Rectal smooth muscle tissue (tissue), 1 donor: ENCODE results near the gene EN2.

Experiments
- H3K27ac ChIP-seq: one replicate; pipeline ENCODE4 v1.7.0; 2013; ENCODE audit warnings: low read depth, low read length, inconsistent platforms
- H3K27me3 ChIP-seq: one replicate; pipeline ENCODE4 v1.7.0; 2013; ENCODE audit warnings: low read length; ENCODE audit not compliant: control insufficient read depth, insufficient read depth
- H3K36me3 ChIP-seq: one replicate; pipeline ENCODE4 v1.7.0; 2013; ENCODE audit warnings: low read length; ENCODE audit not compliant: control insufficient read depth, insufficient read depth
- H3K4me1 ChIP-seq: one replicate; pipeline ENCODE4 v1.7.0; 2013; ENCODE audit warnings: low read length; ENCODE audit not compliant: control insufficient read depth, insufficient read depth
- H3K4me3 ChIP-seq: one replicate; pipeline ENCODE4 v1.7.0; 2013; ENCODE audit warnings: low read length
- H3K9ac ChIP-seq: one replicate; pipeline ENCODE4 v1.7.0; 2013; ENCODE audit warnings: low read length

EN2 gene

GRCh38 chr7:155455776-155456737 lies 1.9 kb upstream of the EN2 start:
- H3K4me3 ChIP-seq = no peak overlapping the region
- H3K36me3 ChIP-seq = no peaks in the 10 kb centered on the region
- no peak overlapping the region for H3K9ac ChIP-seq
- H3K4me1 ChIP-seq = no peaks in the 10 kb centered on the region
- no peak overlapping the region for H3K27ac ChIP-seq
- H3K27me3 ChIP-seq = peaks cover 57% of the 10 kb centered on the region

DNA sequence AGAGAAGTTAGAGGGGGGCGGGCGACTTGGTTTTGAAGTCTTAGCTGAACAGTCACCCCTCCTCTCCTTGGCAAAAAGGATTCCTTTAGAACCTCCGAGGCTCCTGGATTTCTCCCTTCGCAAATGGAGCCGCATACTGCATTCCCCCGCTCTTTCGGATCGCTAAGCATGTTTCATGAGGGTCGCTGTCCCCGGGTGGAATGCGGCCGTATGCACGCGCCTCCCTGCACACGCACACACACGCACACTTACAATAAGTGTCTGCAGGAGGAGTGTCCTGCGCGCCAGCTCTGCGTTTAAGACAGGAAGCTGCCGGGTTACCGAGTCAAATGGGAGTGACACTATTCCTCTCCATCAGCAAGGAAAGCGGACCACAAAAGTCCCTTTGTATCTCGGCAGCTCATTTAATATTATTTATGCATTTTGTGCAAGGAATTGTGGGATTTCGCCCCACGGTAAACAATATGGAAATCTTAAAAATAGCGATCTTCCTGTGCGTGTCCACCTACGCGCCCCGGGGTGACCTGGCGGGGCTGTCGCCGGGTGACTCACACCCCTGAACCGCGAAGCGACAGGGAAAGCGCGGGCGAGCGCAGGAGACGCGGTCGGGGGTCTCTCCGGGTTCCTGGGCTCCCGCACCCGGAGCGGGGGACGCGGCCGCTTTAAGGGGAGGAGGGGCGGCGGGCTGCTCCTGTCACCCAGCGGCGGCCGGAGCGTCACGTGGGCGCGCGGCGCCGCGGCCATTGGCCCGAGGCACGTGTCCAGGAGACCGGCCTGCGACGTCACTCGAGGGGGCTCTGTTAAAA lies 988 bp upstream of the EN2 start:
- Histone ChIP-seq H3K4me1 (no peaks in the 10 kb centered on the region), H3K36me3 (no peaks in the 10 kb centered on the region), H3K4me3 (peak overlapping the region; percentile 57), H3K27me3 (peaks cover 60% of the 10 kb centered on the region), H3K9ac (no peak overlapping the region), H3K27ac (no peak overlapping the region)

DNA sequence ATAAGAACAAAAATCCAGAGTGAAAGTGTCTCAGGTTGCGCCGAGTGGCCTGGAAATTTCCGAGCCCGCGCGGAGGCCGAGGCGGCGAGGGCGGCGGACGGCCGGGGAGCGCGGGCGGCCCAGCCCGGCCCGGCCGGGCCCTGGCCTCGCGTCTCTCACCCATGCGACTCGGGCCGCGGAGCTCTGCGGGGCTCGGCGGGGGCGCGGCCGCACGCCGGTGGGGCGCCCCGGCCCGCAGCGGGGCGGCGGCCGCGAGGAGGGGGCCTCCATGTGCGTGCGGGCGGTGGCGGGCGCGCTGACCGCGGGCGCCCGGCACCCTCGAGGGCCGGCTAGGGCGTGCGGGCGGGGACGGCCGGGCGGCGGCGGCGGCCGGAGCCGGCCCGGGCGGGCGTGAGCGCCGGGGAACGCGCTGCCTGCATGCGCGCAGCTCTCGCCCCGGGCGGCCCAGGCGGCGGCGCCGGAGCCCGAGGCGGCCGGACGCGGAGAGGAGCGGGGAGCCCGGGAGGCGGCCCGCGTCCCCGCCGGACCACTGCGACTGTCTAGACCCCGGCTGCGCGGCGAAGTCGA lies 302 bp upstream of the EN2 start:
- Histone ChIP-seq H3K4me3 (peak overlapping the region; percentile 57), H3K36me3 (no peaks in the 10 kb centered on the region), H3K9ac (no peak overlapping the region), H3K27ac (no peak overlapping the region), H3K4me1 (no peaks in the 10 kb centered on the region), H3K27me3 (peaks cover 63% of the 10 kb centered on the region)

DNA sequence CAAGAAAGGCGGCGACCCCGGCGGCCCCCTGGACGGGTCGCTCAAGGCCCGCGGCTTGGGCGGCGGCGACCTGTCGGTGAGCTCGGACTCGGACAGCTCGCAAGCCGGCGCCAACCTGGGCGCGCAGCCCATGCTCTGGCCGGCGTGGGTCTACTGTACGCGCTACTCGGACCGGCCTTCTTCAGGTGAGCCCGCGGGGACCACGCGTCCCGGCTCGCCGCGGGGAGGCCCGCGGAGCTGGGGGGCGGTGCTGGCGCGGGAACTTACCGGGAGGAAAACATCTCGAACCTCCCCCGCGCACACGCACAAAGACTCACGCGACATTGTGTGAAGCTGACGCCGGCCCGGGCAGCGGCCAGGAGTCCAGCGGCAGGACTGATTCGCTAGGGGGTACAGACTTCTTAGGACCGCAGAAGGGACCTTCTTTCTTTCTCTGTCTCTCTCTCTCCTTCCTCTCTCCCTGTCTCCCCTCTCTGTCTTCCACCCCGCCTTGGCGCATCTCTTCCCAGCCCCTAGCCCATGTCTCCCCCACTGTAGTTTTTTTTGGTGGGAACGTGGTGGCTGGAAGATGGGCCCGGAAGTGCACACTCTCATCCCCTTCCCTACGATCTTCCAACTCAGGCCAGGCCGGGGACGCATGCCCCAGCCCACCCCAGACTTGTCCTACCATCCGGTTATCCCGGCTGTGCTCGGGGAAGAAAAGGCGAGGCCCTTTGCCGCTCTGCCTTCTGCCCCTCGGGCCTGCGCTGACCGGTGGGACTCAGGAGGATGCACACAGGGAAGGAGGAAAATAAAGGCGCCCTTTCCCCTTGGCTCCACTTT lies 1.2 kb downstream of the EN2 start:
- Histone ChIP-seq H3K4me1 (no peaks in the 10 kb centered on the region), H3K27ac (no peak overlapping the region), H3K4me3 (no peak overlapping the region), H3K9ac (no peak overlapping the region), H3K27me3 (peaks cover 67% of the 10 kb centered on the region), H3K36me3 (no peaks in the 10 kb centered on the region)

- Histone ChIP-seq H3K36me3 (no peaks in the 10 kb centered on the region), H3K4me3 (no peak overlapping the region), H3K27me3 (peaks cover 63% of the 10 kb centered on the region), H3K9ac (no peak overlapping the region), H3K4me1 (no peaks in the 10 kb centered on the region), H3K27ac (no peak overlapping the region)
Observed at GRCh38 chr7:155459700-155460461, 2.0 kb downstream of the EN2 start.

- Histone ChIP-seq H3K9ac (no peak overlapping the region), H3K27ac (no peak overlapping the region), H3K4me1 (no peaks in the 10 kb centered on the region), H3K27me3 (peaks cover 59% of the 10 kb centered on the region), H3K4me3 (no peak overlapping the region), H3K36me3 (no peaks in the 10 kb centered on the region)
Observed at GRCh38 chr7:155460926-155461613, 3.1 kb downstream of the EN2 start.

DNA sequence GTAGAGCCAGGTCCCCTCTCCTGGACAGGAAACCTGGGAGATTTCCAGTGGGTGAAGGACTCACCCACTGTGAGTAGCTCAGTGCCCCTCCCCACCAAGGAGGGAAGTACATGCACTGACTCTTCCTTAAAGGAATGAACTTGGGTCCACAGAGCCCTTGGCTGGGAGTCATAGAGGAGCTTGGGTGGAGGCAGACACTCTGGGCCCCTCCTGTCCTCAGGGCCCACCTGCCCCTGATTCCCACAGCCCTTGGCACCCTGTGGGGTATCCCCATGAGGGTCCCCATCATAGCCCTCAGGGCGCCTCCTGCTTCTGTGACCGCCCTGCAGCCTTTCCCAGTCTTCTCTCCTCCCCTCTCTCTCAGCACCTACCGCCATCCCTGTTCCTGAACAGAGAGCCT lies 3.7 kb downstream of the EN2 start:
- Histone ChIP-seq H3K9ac (no peak overlapping the region), H3K27me3 (peaks cover 60% of the 10 kb centered on the region), H3K4me3 (no peak overlapping the region), H3K4me1 (no peaks in the 10 kb centered on the region), H3K36me3 (no peaks in the 10 kb centered on the region), H3K27ac (no peak overlapping the region)

DNA sequence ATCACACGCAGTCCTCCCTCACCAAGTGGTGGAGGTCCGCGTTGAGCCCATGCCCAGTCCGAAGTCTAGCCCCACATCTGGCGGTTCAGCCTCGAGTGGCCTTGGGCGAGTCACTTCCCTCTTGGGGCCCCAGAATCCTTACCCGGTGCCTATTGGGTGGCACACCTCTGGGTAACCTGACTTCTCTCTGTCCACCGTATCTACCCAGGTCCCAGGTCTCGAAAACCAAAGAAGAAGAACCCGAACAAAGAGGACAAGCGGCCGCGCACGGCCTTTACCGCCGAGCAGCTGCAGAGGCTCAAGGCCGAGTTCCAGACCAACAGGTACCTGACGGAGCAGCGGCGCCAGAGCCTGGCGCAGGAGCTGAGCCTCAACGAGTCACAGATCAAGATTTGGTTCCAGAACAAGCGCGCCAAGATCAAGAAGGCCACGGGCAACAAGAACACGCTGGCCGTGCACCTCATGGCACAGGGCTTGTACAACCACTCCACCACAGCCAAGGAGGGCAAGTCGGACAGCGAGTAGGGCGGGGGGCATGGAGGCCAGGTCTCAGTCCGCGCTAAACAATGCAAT lies 4.3 kb downstream of the EN2 start:
- H3K27me3 ChIP-seq = peaks cover 60% of the 10 kb centered on the region
- no peak overlapping the region for H3K27ac ChIP-seq
- H3K9ac ChIP-seq = no peak overlapping the region
- no peak overlapping the region for H3K4me3 ChIP-seq
- H3K4me1 ChIP-seq = no peaks in the 10 kb centered on the region
- no peaks in the 10 kb centered on the region for H3K36me3 ChIP-seq

GRCh38 chr7:155463114-155463811 lies 5.3 kb downstream of the EN2 start:
- no peaks in the 10 kb centered on the region for H3K36me3 ChIP-seq
- no peak overlapping the region for H3K27ac ChIP-seq
- H3K27me3 ChIP-seq = peaks cover 67% of the 10 kb centered on the region
- no peaks in the 10 kb centered on the region for H3K4me1 ChIP-seq
- H3K9ac ChIP-seq = no peak overlapping the region
- H3K4me3 ChIP-seq = no peak overlapping the region

GRCh38 chr7:155464183-155464582 lies 6.3 kb downstream of the EN2 start:
- Histone ChIP-seq H3K36me3 (no peaks in the 10 kb centered on the region), H3K9ac (no peak overlapping the region), H3K4me1 (no peaks in the 10 kb centered on the region), H3K27me3 (peaks cover 70% of the 10 kb centered on the region), H3K4me3 (no peak overlapping the region), H3K27ac (no peak overlapping the region)
